ENCODE data around the gene UBFD1.
"Not testable (repeated sequence)": the region's sequence is repeated elsewhere in the genome, so short reads cannot be mapped to it uniquely, and the experiment has no call there.

UBFD1 gene

GRCh38 chr16:23595246-23595950 is 37.9 kb downstream of the UBFD1 start:
- peak overlapping the region; percentile 90 to 100 (median 97) for H3K4me3 ChIP-seq (ENCODE audit: low read depth in 1 of 5, low read length in 5 of 5)
- peaks cover 5 to 21% (median 15%) of the 10 kb centered on the region in 5 donors for H3K4me1 ChIP-seq (ENCODE audit: control insufficient read depth in 5 of 5, insufficient read depth in 5 of 5, low read length in 5 of 5)
- H3K9me3 ChIP-seq (ENCODE audit: control insufficient read depth in 5 of 5, low read length in 5 of 5) = no peaks in the 10 kb centered on the region
- H3K36me3 ChIP-seq (ENCODE audit: control insufficient read depth in 5 of 5, insufficient read depth in 5 of 5, low read length in 5 of 5) = peaks cover 12 to 30% (median 27%) of the 10 kb centered on the region in 5 donors
- H3K9ac ChIP-seq (ENCODE audit: low read length in 5 of 5) = peak overlapping the region; percentile 80 to 98 (median 92)
- no peaks in the 10 kb centered on the region for H3K27me3 ChIP-seq (ENCODE audit: control insufficient read depth in 5 of 5, insufficient read depth in 4 of 5, low read length in 5 of 5)
- H3K27ac ChIP-seq (ENCODE audit: low read depth, low read length) = peak overlapping the region; percentile 69

GRCh38 chr16:23595951-23596720 is 38.6 kb downstream of the UBFD1 start, which contains the start of gene NDUFAB1:
Gene NDUFAB1, minus strand, starts transcription at chr16:23596316. Its CDS starts 26 bp downstream, at chr16:23596290.
- Histone ChIP-seq H3K9ac (ENCODE audit: low read length in 5 of 5) (peak within 1 kb of the TSS; percentile 80 to 98 (median 92)), H3K9me3 (ENCODE audit: control insufficient read depth in 5 of 5, low read length in 5 of 5) (no peaks in the 10 kb centered on the region), H3K27ac (ENCODE audit: low read depth, low read length) (peak within 1 kb of the TSS; percentile 69), H3K4me3 (ENCODE audit: low read depth in 1 of 5, low read length in 5 of 5) (peak within 1 kb of the TSS; percentile 90 to 100 (median 97)), H3K4me1 (ENCODE audit: control insufficient read depth in 5 of 5, insufficient read depth in 5 of 5, low read length in 5 of 5) (peaks cover 5 to 21% (median 15%) of the 10 kb centered on the region in 5 donors), H3K27me3 (ENCODE audit: control insufficient read depth in 5 of 5, insufficient read depth in 4 of 5, low read length in 5 of 5) (no peaks in the 10 kb centered on the region), H3K36me3 (ENCODE audit: control insufficient read depth in 5 of 5, insufficient read depth in 5 of 5, low read length in 5 of 5) (peaks cover 9 to 26% (median 21%) of the 10 kb centered on the region in 5 donors)

- Histone ChIP-seq H3K4me1 (ENCODE audit: control insufficient read depth in 5 of 5, insufficient read depth in 5 of 5, low read length in 5 of 5) (peaks cover 5 to 21% (median 15%) of the 10 kb centered on the region in 5 donors), H3K9ac (ENCODE audit: low read length in 5 of 5) (no peak overlapping the region), H3K4me3 (ENCODE audit: low read depth in 1 of 5, low read length in 5 of 5) (no peak overlapping the region), H3K36me3 (ENCODE audit: control insufficient read depth in 5 of 5, insufficient read depth in 5 of 5, low read length in 5 of 5) (peaks cover 3 to 24% (median 11%) of the 10 kb centered on the region in 5 donors), H3K27me3 (ENCODE audit: control insufficient read depth in 5 of 5, insufficient read depth in 4 of 5, low read length in 5 of 5) (no peaks in the 10 kb centered on the region), H3K27ac (ENCODE audit: low read depth, low read length) (no peak overlapping the region), H3K9me3 (ENCODE audit: control insufficient read depth in 5 of 5, low read length in 5 of 5) (no peaks in the 10 kb centered on the region)
Observed at GRCh38 chr16:23597003-23597756, 39.7 kb downstream of the UBFD1 start.

- H3K27ac ChIP-seq (ENCODE audit: low read depth, low read length) = no peak overlapping the region
- no peak overlapping the region for H3K4me3 ChIP-seq (ENCODE audit: low read depth in 1 of 5, low read length in 5 of 5)
- H3K9ac ChIP-seq (ENCODE audit: low read length in 5 of 5) = no peak overlapping the region
- H3K4me1 ChIP-seq (ENCODE audit: control insufficient read depth in 5 of 5, insufficient read depth in 5 of 5, low read length in 5 of 5) = no peaks in the 10 kb centered on the region
- H3K9me3 ChIP-seq (ENCODE audit: control insufficient read depth in 5 of 5, low read length in 5 of 5) = no peaks in the 10 kb centered on the region
- H3K36me3 ChIP-seq (ENCODE audit: control insufficient read depth in 5 of 5, insufficient read depth in 5 of 5, low read length in 5 of 5) = peaks cover 13 to 62% (median 32%) of the 10 kb centered on the region in 5 donors
- H3K27me3 ChIP-seq (ENCODE audit: control insufficient read depth in 5 of 5, insufficient read depth in 4 of 5, low read length in 5 of 5) = no peaks in the 10 kb centered on the region
Observed at GRCh38 chr16:23607726-23608125, 50.2 kb downstream of the UBFD1 start.

- no peaks in the 10 kb centered on the region for H3K27me3 ChIP-seq (ENCODE audit: control insufficient read depth in 5 of 5, insufficient read depth in 4 of 5, low read length in 5 of 5)
- H3K27ac ChIP-seq (ENCODE audit: low read depth, low read length) = no peak overlapping the region
- H3K4me3 ChIP-seq (ENCODE audit: low read depth in 1 of 5, low read length in 5 of 5) = no peak overlapping the region
- H3K9me3 ChIP-seq (ENCODE audit: control insufficient read depth in 5 of 5, low read length in 5 of 5) = no peaks in the 10 kb centered on the region
- H3K4me1 ChIP-seq (ENCODE audit: control insufficient read depth in 5 of 5, insufficient read depth in 5 of 5, low read length in 5 of 5) = no peaks in the 10 kb centered on the region
- H3K9ac ChIP-seq (ENCODE audit: low read length in 5 of 5) = no peak overlapping the region
- H3K36me3 ChIP-seq (ENCODE audit: control insufficient read depth in 5 of 5, insufficient read depth in 5 of 5, low read length in 5 of 5) = peaks cover 9 to 59% (median 30%) of the 10 kb centered on the region in 5 donors
Observed at GRCh38 chr16:23608194-23608593, 50.7 kb downstream of the UBFD1 start.

GRCh38 chr16:23609929-23610328 is 52.4 kb downstream of the UBFD1 start:
- H3K36me3 ChIP-seq (ENCODE audit: control insufficient read depth in 5 of 5, insufficient read depth in 5 of 5, low read length in 5 of 5) = peaks cover 15 to 52% (median 26%) of the 10 kb centered on the region in 5 donors
- H3K27me3 ChIP-seq (ENCODE audit: control insufficient read depth in 5 of 5, insufficient read depth in 4 of 5, low read length in 5 of 5) = no peaks in the 10 kb centered on the region
- H3K4me3 ChIP-seq (ENCODE audit: low read depth in 1 of 5, low read length in 5 of 5) = no peak overlapping the region
- H3K9me3 ChIP-seq (ENCODE audit: control insufficient read depth in 5 of 5, low read length in 5 of 5) = no peaks in the 10 kb centered on the region
- H3K4me1 ChIP-seq (ENCODE audit: control insufficient read depth in 5 of 5, insufficient read depth in 5 of 5, low read length in 5 of 5) = no peaks in the 10 kb centered on the region
- H3K27ac ChIP-seq (ENCODE audit: low read depth, low read length) = no peak overlapping the region
- H3K9ac ChIP-seq (ENCODE audit: low read length in 5 of 5) = no peak overlapping the region

- peaks cover 13 to 50% (median 19%) of the 10 kb centered on the region in 5 donors for H3K36me3 ChIP-seq (ENCODE audit: control insufficient read depth in 5 of 5, insufficient read depth in 5 of 5, low read length in 5 of 5)
- not testable (repeated sequence) for H3K9ac ChIP-seq (ENCODE audit: low read length in 5 of 5); H3K4me3 ChIP-seq (ENCODE audit: low read depth in 1 of 5, low read length in 5 of 5); H3K27me3 ChIP-seq (ENCODE audit: control insufficient read depth in 5 of 5, insufficient read depth in 4 of 5, low read length in 5 of 5); H3K27ac ChIP-seq (ENCODE audit: low read depth, low read length); H3K4me1 ChIP-seq (ENCODE audit: control insufficient read depth in 5 of 5, insufficient read depth in 5 of 5, low read length in 5 of 5); H3K9me3 ChIP-seq (ENCODE audit: control insufficient read depth in 5 of 5, low read length in 5 of 5)
Observed at GRCh38 chr16:23610905-23611304, 53.4 kb downstream of the UBFD1 start.

GRCh38 chr16:23611936-23612335 is 54.4 kb downstream of the UBFD1 start:
- no peak overlapping the region for H3K27ac ChIP-seq (ENCODE audit: low read depth, low read length)
- H3K4me3 ChIP-seq (ENCODE audit: low read depth in 1 of 5, low read length in 5 of 5) = no peak overlapping the region
- H3K4me1 ChIP-seq (ENCODE audit: control insufficient read depth in 5 of 5, insufficient read depth in 5 of 5, low read length in 5 of 5) = no peaks in the 10 kb centered on the region
- H3K36me3 ChIP-seq (ENCODE audit: control insufficient read depth in 5 of 5, insufficient read depth in 5 of 5, low read length in 5 of 5) = peaks cover 18 to 51% (median 22%) of the 10 kb centered on the region in 5 donors
- H3K9ac ChIP-seq (ENCODE audit: low read length in 5 of 5) = no peak overlapping the region
- H3K27me3 ChIP-seq (ENCODE audit: control insufficient read depth in 5 of 5, insufficient read depth in 4 of 5, low read length in 5 of 5) = no peaks in the 10 kb centered on the region
- no peaks in the 10 kb centered on the region for H3K9me3 ChIP-seq (ENCODE audit: control insufficient read depth in 5 of 5, low read length in 5 of 5)

GRCh38 chr16:23615805-23616204 is 58.3 kb downstream of the UBFD1 start:
- no peak overlapping the region for H3K27ac ChIP-seq (ENCODE audit: low read depth, low read length)
- H3K9me3 ChIP-seq (ENCODE audit: control insufficient read depth in 5 of 5, low read length in 5 of 5) = no peaks in the 10 kb centered on the region
- peaks cover 27 to 61% (median 33%) of the 10 kb centered on the region in 5 donors for H3K36me3 ChIP-seq (ENCODE audit: control insufficient read depth in 5 of 5, insufficient read depth in 5 of 5, low read length in 5 of 5)
- no peaks in the 10 kb centered on the region for H3K4me1 ChIP-seq (ENCODE audit: control insufficient read depth in 5 of 5, insufficient read depth in 5 of 5, low read length in 5 of 5)
- H3K27me3 ChIP-seq (ENCODE audit: control insufficient read depth in 5 of 5, insufficient read depth in 4 of 5, low read length in 5 of 5) = no peaks in the 10 kb centered on the region
- no peak overlapping the region for H3K4me3 ChIP-seq (ENCODE audit: low read depth in 1 of 5, low read length in 5 of 5)
- H3K9ac ChIP-seq (ENCODE audit: low read length in 5 of 5) = no peak overlapping the region
